Activated CD4-positive, alpha-beta T cell treated with anti-CD3 and anti-CD28 coated beads, Interleukin-2, amount 10 ng/mL, durations not matched to agents 7 days and 5 days (primary cell): ENCODE data around the gene SDC1. TPM values are rescaled to one million over a fixed set of nuclear protein-coding genes. Genes with fewer than 3 reads are reported as not detected.

Source experiments
- CTCF ChIA-PET: fragments of 350-600 bp; sonication (Branson Sonifier 250); formaldehyde crosslinking; loops from one replicate; lab custom pipeline; 2021; ENCODE audit warnings: antibody characterized with exemption; lab: Charles Lee
- POLR2A ChIA-PET: fragments of 350-600 bp; sonication (Branson Sonifier 250); formaldehyde crosslinking; loops from one replicate; lab custom pipeline; 2021; ENCODE audit warnings: antibody characterized with exemption; lab: Charles Lee
- DNase-seq: peaks from one replicate; pipeline ENCODE4 v3.0.0-alpha.2; 2020
- H3K27ac Mint-ChIP-seq: one replicate; pipeline ENCODE4 v1.8.0; 2021; ENCODE audit warnings: mild to moderate bottlenecking, moderate library complexity, mixed read lengths
- H3K27me3 Mint-ChIP-seq: one replicate; pipeline ENCODE4 v1.8.0; 2021; ENCODE audit warnings: mixed read lengths
- H3K36me3 Mint-ChIP-seq: one replicate; pipeline ENCODE4 v1.8.0; 2021; ENCODE audit warnings: low read depth, mixed read lengths
- H3K4me1 Mint-ChIP-seq: one replicate; pipeline ENCODE4 v1.8.0; 2021; ENCODE audit warnings: mixed read lengths
- H3K4me3 Mint-ChIP-seq: one replicate; pipeline ENCODE4 v1.8.0; 2021; ENCODE audit warnings: mild to moderate bottlenecking, moderate library complexity, mixed read lengths
- H3K9me3 Mint-ChIP-seq: one replicate; pipeline ENCODE4 v1.8.0; 2021; ENCODE audit warnings: mixed read lengths
- total RNA-seq, 2 experiments: library from RNA; stranded (reverse); gene quantifications; one replicate each; pipeline ENCODE4 v1.2.3, GENCODE V29; 2021

Gene SDC1
- total RNA-seq, 2 experiments from 2014 or later: 0.19 TPM; not detected in 1

- CTCF ChIA-PET: interaction anchor here (0.6 to 1.4 kb wide), 2 partner anchors 22 to 414 kb away, joined by 3 to 5 read pairs; no protein-coding TSS in a partner anchor
- Mint-ChIP-seq H3K9me3 (no peaks in the 10 kb centered on the region), H3K27ac (no peak overlapping the region), H3K27me3 (no peaks in the 10 kb centered on the region), H3K4me3 (no peak overlapping the region), H3K36me3 (no peaks in the 10 kb centered on the region), H3K4me1 (no peaks in the 10 kb centered on the region)
- POLR2A ChIA-PET: no interaction called here
- DNase-seq: no peak
Measured at GRCh38 chr2:20189299-20189931, 35.5 kb downstream of the SDC1 start.

DNA sequence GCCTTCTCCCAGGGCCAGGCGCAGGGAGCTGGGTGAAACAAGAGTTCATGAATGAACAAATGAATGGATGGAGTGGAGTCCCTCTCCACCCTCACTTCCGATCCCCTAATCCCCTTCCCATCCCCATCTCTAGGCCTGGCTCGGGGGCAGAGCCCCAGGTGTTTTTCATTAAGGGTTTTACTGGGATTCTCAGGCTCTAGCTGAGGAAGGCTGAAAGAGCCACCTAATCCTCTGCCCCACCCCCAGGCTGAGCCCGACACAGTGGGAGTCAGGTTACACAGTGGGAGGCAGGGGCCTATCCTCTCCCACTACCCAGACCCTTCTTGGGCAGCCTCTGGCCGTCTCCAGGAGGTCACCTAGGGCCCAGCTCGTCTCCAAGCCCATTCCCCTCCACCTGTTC is 36.1 kb downstream of the SDC1 start:
- Mint-ChIP-seq H3K36me3 (no peaks in the 10 kb centered on the region), H3K27ac (no peak overlapping the region), H3K4me3 (no peak overlapping the region), H3K9me3 (no peaks in the 10 kb centered on the region), H3K4me1 (no peaks in the 10 kb centered on the region), H3K27me3 (peaks cover 2% of the 10 kb centered on the region)
- CTCF ChIA-PET: interaction anchor here (0.6 to 1.4 kb wide), 2 partner anchors 22 to 415 kb away, joined by 3 to 5 read pairs; no protein-coding TSS in a partner anchor
- no peak for DNase-seq
- POLR2A ChIA-PET: no interaction called here

GRCh38 chr2:20188201-20188600 is 36.7 kb downstream of the SDC1 start:
- no peaks in the 10 kb centered on the region for H3K36me3 Mint-ChIP-seq
- no peak overlapping the region for H3K27ac Mint-ChIP-seq
- no peaks in the 10 kb centered on the region for H3K4me1 Mint-ChIP-seq
- no peak for DNase-seq
- ChIA-PET POLR2A (no interaction called here), CTCF (no interaction called here)
- H3K9me3 Mint-ChIP-seq: no peaks in the 10 kb centered on the region
- no peak overlapping the region for H3K4me3 Mint-ChIP-seq
- H3K27me3 Mint-ChIP-seq: peaks cover 2% of the 10 kb centered on the region

DNA sequence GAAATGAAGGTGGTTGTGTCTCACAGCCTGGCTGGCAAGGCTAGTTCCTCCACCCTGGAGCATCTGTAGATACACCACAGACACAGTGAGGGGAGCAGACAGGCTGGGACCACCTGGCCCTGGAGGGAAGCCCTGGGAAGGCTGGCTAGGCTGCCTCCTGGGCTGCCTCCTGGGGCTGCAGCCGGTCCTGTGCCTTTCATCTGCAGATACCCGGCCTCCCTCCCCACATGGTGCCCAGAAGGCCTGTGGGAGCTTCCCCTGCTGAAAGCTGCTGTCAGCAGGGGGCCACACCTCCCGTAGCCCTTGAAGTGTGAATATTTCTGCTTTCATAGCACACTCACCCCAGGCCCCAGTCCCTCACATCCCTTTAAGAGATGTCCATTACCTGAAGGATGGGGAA is 37.6 kb downstream of the SDC1 start:
- H3K27ac Mint-ChIP-seq: no peak overlapping the region
- H3K36me3 Mint-ChIP-seq: no peaks in the 10 kb centered on the region
- ChIA-PET POLR2A (no interaction called here), CTCF (no interaction called here)
- no peak for DNase-seq
- H3K27me3 Mint-ChIP-seq: peaks cover 2% of the 10 kb centered on the region
- no peak overlapping the region for H3K4me3 Mint-ChIP-seq
- H3K4me1 Mint-ChIP-seq: no peaks in the 10 kb centered on the region
- H3K9me3 Mint-ChIP-seq: no peaks in the 10 kb centered on the region

DNA sequence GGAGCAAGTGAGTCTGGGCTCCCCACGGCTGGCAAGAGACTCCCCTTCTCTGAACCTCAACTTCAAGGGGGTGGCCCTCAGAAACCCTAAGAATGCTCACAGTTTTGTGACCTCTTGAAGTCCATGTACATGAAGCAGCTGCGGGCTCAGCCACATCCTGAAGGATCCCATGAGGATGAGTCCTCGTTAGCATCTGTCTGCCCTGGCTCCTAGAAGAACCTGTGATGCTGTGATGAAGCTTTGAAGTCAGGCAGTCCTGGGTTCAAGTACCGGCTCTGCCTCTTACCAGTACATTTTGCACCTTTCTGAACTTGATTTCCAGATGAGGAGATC is 38.1 kb downstream of the SDC1 start:
- ChIA-PET CTCF (no interaction called here), POLR2A (no interaction called here)
- Mint-ChIP-seq H3K9me3 (no peaks in the 10 kb centered on the region), H3K36me3 (no peaks in the 10 kb centered on the region), H3K27me3 (peaks cover 2% of the 10 kb centered on the region), H3K4me1 (no peaks in the 10 kb centered on the region), H3K27ac (no peak overlapping the region), H3K4me3 (no peak overlapping the region)
- DNase-seq: no peak

GRCh38 chr2:20186078-20186854 is 38.7 kb downstream of the SDC1 start:
- Mint-ChIP-seq H3K27me3 (peaks cover 2% of the 10 kb centered on the region), H3K36me3 (no peaks in the 10 kb centered on the region), H3K27ac (no peak overlapping the region), H3K9me3 (no peaks in the 10 kb centered on the region), H3K4me3 (no peak overlapping the region), H3K4me1 (no peaks in the 10 kb centered on the region)
- CTCF ChIA-PET: no interaction called here
- DNase-seq: no peak
- POLR2A ChIA-PET: no interaction called here

GRCh38 chr2:20185176-20186022 is 39.5 kb downstream of the SDC1 start:
- Mint-ChIP-seq H3K27ac (no peak overlapping the region), H3K27me3 (peaks cover 2% of the 10 kb centered on the region), H3K9me3 (no peaks in the 10 kb centered on the region), H3K4me1 (no peaks in the 10 kb centered on the region), H3K36me3 (no peaks in the 10 kb centered on the region), H3K4me3 (no peak overlapping the region)
- ChIA-PET POLR2A (no interaction called here), CTCF (no interaction called here)
- no peak for DNase-seq

- POLR2A ChIA-PET: no interaction called here
- Mint-ChIP-seq H3K27me3 (peaks cover 2% of the 10 kb centered on the region), H3K9me3 (no peaks in the 10 kb centered on the region), H3K36me3 (no peaks in the 10 kb centered on the region), H3K27ac (no peak overlapping the region), H3K4me1 (no peaks in the 10 kb centered on the region), H3K4me3 (no peak overlapping the region)
- CTCF ChIA-PET: no interaction called here
- no peak for DNase-seq
Measured at GRCh38 chr2:20184067-20184938, 40.6 kb downstream of the SDC1 start.

GRCh38 chr2:20183373-20183772 is 41.6 kb downstream of the SDC1 start:
- Mint-ChIP-seq H3K27me3 (peaks cover 2% of the 10 kb centered on the region), H3K27ac (no peak overlapping the region), H3K9me3 (no peaks in the 10 kb centered on the region), H3K36me3 (no peaks in the 10 kb centered on the region), H3K4me1 (no peaks in the 10 kb centered on the region), H3K4me3 (no peak overlapping the region)
- no peak for DNase-seq
- POLR2A ChIA-PET: no interaction called here
- CTCF ChIA-PET: no interaction called here

GRCh38 chr2:20182241-20182931 is 42.5 kb downstream of the SDC1 start:
- DNase-seq: no peak
- Mint-ChIP-seq H3K27ac (no peak overlapping the region), H3K27me3 (peaks cover 2% of the 10 kb centered on the region), H3K9me3 (no peaks in the 10 kb centered on the region), H3K4me1 (no peaks in the 10 kb centered on the region), H3K36me3 (no peaks in the 10 kb centered on the region), H3K4me3 (no peak overlapping the region)
- ChIA-PET POLR2A (no interaction called here), CTCF (no interaction called here)

DNA sequence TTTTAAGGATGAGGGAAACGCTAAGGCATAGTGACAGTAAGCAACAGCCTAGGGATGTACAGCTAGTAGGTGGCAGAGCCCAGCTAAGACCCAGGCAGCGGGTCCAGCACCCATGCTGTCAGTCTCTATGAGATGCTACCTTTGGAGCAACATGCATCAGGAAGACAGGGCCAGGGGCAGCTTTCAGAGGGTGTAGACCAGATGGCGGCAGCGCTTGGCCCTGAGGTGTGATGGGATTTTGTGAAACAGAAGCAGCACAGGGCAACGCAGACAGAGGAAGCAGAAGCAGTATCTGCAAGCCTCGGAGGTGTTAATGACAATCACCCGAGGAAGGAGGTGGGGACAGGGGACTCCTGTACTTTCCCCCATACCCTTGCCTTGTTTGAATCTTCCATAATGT is 43.2 kb downstream of the SDC1 start:
- CTCF ChIA-PET: no interaction called here
- Mint-ChIP-seq H3K4me3 (no peak overlapping the region), H3K27ac (no peak overlapping the region), H3K36me3 (no peaks in the 10 kb centered on the region), H3K9me3 (no peaks in the 10 kb centered on the region), H3K4me1 (no peaks in the 10 kb centered on the region), H3K27me3 (peaks cover 2% of the 10 kb centered on the region)
- POLR2A ChIA-PET: no interaction called here
- no peak for DNase-seq
